GM19193 (cell line): ENCODE results near the gene CAPZA2.

Experiments used
- POLR2A ChIP-seq: IDR thresholded peaks from 4 replicates; pipeline ENCODE4 v1.6.1; 2011; ENCODE audit not compliant: insufficient read depth, insufficient read length; ENCODE audit errors: extremely low read depth

CAPZA2 gene

GRCh38 chr7:116851175-116851574 is 11.2 kb upstream of the CAPZA2 start:
- TF ChIP-seq POLR2A = no peak

- TF ChIP-seq POLR2A = no peak
Measured at GRCh38 chr7:116851671-116852070, 10.7 kb upstream of the CAPZA2 start.

DNA sequence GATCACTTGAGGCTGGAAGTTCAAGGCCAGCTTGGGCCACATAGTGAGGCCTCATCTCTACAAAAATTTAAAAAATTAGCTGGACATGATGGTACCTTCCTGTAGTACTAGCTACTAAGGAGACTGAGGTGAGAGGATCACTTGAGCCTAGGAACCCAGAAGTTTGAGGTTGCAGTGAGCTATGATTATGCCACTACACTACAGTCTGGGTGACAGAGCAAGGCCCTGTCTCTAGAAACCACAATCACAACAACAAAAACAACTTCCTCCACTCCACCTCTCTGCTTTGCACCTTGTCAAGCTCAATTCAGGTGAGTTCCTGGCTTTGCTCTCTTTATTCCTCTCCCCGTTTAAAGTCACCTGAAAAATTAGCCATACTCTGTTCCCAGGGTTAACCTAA is 8.3 kb upstream of the CAPZA2 start:
- TF ChIP-seq POLR2A = no peak

GRCh38 chr7:116857052-116857451 is 5.3 kb upstream of the CAPZA2 start:
- TF ChIP-seq POLR2A = no peak

DNA sequence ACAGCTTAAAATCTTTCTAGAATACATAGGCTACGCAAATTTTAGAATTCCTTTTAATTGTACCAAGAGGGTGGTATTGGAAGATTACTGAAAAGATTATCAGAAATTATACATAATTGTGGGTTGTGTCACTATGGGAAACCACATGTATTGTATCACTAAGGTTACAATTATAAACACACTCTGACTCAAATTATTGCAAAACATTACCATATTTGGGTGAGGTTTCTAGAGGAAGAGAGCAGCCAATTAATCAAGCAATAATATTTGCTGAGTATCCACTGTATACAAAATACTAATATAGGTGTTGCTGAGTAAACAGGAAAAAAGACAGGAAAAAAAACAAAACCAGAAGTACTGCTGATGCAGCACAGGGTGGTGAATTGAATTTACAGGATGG is 3.1 kb upstream of the CAPZA2 start:
- TF ChIP-seq POLR2A = no peak

- no peak for TF ChIP-seq POLR2A
Measured at GRCh38 chr7:116861717-116862116, 670 bp upstream of the CAPZA2 start.

- TF ChIP-seq POLR2A = no peak
Measured at GRCh38 chr7:116862951-116863670, 724 bp downstream of the CAPZA2 start.

- TF ChIP-seq POLR2A = no peak
Measured at GRCh38 chr7:116863936-116864500, 1.6 kb downstream of the CAPZA2 start.

GRCh38 chr7:116871061-116871700 is 8.8 kb downstream of the CAPZA2 start:
- no peak for TF ChIP-seq POLR2A

DNA sequence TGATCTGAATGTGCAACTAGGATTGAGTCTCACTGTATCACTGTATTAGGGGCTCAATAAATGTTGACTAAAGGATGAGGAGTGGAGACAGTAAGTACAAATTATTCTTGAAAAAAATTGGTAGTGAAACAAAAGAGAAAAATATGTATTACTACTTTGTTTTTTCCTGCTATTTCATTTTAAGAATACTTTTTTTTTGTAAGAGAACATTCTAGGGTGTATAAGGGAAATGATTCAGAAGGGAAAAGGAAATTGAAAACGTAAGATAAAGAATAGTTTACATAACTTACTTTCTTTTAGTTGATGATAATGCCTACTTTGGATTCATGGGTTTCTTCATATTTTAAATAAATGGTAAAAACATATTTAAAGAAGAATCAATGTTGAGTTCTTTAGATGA is 9.6 kb downstream of the CAPZA2 start:
- no peak for TF ChIP-seq POLR2A

DNA sequence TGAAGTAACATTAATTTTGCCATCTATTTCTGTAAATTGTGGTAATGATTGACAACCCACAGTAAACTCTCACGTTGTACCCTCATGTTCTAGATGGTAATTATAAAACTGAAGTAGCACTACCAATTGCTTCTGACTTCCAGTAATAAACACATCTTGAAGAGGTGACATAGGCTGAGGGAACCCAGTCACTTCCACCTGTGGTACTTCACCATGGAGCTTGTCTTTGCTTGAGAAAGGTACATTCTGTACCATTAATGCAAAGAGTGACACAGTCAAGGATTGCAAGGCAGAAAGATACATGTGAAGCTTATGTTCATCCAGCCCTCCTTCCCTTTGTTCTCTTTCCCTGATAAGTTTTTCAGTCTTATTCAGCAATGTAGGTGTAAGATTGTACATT is 11.2 kb downstream of the CAPZA2 start:
- no peak for TF ChIP-seq POLR2A

- no peak for TF ChIP-seq POLR2A
Measured at GRCh38 chr7:116876664-116877442, 14.5 kb downstream of the CAPZA2 start.

- TF ChIP-seq POLR2A = no peak
Measured at GRCh38 chr7:116877443-116878217, 15.2 kb downstream of the CAPZA2 start.

DNA sequence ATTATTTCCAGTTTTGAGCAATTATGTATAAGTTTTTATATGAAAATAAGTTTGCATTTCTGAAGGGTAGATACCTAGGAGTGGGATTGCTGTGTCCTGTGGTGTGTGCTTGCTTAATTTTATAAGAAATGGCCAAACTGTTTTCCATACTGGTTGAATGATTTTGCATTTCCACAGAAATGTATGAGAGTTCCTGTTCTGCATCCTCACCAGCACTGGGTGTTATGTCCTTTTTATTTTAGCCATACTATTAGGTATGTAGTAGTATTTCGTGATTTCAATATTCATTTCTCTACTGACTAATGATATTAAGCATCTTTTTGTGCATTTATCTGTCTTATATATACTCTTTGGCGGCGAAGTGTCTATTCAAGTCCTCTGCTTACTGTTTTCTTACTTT is 22.3 kb downstream of the CAPZA2 start:
- TF ChIP-seq POLR2A = no peak

GRCh38 chr7:116885724-116886123 is 23.3 kb downstream of the CAPZA2 start:
- TF ChIP-seq POLR2A = no peak
